Stimulated activated CD4-positive, alpha-beta T cell treated with anti-CD3 and anti-CD28 coated beads, Interleukin-15, amount 100 ng/mL, for 48 hours (primary cell): ENCODE measurements around the gene CDK5R1.

Experiments
- DNase-seq, 2 donors: peaks; one replicate each; pipeline ENCODE4 v3.0.0-alpha.2; 2020; ENCODE audit warnings: low read depth in 2 of 2

The CDK5R1 gene

GRCh38 chr17:32493571-32493970, 6.8 kb downstream of the CDK5R1 start:
- DNase-seq: no peak

DNA sequence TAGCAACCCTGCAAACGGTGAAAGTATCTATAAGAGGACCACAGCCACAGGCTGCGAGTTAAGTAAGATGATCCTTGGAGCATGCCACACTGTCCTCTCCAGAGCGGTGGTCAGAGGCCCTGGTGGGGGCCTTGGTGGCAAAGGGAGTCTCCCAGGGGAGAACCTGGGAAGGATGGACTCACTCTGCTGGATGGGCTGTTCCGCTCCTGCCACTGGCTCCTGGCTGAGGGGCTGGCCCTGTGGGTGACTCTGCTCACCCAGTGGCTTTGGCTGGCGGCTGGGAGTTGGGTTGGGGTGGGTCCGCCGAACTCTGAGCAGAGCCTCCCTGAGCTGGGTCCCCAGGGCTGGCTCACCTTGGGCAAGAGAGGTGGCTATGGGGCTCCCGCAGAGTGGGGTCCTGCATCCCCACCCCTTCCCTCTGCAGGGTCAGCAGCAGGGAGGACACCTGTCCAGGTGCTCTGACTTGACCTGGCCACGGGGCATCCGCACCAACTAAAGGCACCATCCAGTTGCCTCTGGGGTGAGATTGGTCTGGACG, 7.3 kb downstream of the CDK5R1 start:
- DNase-seq: no peak

- DNase-seq: no peak
These were observed 8.0 kb downstream of the CDK5R1 start for GRCh38 chr17:32494621-32495358.

DNA sequence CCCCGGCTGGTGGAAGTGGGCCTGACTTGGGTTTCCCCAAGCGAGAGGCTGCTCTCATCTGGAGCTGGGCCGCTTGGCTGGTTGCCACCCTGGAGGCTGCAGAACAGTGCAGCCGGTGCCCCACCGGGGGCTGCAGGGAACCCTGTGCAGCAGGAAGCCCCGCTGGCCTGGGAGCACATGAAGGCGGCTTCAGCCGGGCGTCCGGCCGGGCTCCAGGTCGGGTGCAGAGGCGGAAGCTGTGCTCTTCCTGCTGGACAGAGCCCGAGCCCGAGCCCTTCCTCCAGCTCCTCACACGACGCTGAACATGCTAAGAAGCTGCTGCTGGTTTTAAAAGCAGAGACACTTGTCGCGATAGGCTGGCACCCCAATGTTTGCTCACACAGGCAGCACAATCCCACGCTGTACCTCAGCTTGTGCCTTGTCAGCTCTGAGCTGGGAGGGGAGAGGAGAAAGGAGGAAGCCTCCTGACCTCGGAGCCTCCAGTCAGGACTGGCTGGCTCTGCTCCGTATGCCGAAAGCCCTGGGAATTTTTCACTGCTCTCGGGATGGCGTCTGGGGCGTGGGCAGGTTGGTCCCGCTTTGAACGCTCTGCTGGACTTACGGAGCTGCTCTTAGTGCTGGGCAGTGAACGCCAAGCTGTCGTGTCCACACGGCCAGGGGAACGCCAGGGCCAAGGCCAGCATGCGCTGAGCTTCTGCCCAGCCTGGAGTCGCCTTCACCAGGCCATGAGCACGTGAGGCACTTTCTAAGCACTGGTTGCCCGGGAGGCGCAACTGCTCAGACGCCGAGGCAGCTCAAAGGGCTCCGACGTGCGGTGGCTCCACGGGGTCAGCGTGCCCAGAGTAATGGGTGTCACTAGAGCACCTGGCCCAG, 8.8 kb downstream of the CDK5R1 start:
- no peak for DNase-seq

GRCh38 chr17:32496395-32497073, 9.7 kb downstream of the CDK5R1 start:
- no peak for DNase-seq

DNA sequence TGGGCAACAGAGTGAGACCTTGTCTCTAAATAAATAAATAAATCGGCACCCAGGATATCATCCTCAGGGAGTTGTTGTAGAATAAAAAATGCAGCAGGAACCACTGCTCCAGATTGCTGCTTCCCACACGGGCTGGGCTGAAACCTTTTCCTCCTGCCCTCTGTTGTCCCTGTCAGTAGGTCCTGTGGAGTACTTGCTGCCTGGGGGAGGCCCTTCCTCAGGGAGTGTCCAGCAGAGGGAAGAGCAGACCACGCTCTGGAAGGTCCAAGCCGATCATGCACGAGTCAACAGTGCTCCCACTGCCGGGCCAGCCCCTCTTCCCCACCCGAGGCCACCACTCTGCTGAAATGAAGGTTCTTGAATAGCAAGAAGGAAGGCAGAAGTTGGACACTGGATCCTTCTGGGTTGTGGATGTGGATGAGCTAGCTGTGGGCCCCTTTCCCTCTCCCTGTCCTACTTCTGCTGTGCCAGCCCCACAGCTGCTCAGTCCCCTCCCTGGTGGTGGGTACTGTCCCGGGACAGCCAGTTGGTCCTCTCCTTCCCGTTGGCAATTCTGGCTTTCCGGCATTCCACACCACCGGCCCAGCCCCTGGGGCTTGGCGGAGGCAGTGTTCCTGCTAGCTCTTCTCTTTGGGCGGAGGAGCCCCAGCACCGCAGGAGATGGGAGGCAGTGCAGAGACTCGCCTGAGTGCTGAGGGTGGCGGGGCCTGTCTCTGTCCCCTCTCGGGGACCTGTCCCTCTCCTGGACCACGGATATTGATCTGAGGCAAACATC, 10.8 kb downstream of the CDK5R1 start:
- DNase-seq: no peak

DNA sequence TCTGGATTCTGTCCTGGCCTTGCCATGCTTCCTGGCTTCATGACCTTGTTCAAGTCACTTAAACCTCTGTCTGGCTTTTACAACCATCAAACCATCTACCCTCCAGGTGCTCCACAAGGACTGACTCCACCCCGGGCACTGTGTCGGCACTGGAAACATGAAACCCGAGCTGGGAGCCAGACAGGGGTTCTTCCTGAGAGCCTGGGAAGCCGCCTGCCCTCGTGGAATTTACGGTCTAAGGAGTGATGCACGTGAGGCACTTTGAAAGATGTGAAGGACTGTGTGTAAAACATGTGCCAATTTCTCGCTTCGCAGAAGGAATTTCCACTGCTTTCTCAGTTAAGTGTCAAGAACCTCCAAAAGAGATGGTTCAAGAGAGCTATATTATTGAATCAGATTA, 11.6 kb downstream of the CDK5R1 start:
- no peak for DNase-seq

DNA sequence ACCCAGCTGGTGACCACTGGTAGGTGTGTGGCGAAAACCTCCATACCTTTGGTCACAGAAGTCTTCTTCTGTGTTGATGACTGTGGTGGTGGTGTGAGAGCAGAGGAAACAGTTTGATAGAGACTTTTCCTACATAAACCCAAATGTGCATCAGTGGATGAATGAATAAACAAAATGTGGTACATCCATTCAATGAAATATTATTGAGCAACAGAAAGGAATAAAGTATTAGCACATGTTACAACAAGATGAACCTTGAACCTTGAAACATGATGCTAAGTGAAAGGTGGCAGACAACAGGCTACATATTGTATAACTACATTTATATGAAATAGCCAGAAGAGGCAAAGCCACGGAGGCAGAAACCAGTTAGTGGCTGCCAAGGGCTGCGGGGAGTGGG, 15.2 kb downstream of the CDK5R1 start:
- DNase-seq: no peak

DNA sequence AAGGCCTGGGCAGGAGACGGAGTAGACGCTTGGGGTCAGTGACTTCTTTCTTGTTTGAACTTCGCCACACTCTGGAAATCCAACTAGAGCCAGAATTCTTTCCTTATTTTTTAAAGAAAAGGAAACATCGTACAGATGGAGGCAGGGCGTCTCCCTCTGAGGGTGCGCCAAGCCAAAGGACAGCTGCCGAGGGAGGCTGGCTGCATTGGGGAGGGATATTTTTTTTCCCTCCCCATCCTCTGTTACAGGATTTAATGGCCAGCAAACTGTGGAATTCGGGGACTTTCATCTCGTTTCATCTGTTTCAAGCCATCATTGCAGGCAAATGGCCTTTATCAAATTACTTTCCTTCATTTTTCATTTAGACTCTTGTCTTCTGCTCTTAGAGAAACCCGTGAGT, 15.9 kb downstream of the CDK5R1 start:
- DNase-seq: no peak

DNA sequence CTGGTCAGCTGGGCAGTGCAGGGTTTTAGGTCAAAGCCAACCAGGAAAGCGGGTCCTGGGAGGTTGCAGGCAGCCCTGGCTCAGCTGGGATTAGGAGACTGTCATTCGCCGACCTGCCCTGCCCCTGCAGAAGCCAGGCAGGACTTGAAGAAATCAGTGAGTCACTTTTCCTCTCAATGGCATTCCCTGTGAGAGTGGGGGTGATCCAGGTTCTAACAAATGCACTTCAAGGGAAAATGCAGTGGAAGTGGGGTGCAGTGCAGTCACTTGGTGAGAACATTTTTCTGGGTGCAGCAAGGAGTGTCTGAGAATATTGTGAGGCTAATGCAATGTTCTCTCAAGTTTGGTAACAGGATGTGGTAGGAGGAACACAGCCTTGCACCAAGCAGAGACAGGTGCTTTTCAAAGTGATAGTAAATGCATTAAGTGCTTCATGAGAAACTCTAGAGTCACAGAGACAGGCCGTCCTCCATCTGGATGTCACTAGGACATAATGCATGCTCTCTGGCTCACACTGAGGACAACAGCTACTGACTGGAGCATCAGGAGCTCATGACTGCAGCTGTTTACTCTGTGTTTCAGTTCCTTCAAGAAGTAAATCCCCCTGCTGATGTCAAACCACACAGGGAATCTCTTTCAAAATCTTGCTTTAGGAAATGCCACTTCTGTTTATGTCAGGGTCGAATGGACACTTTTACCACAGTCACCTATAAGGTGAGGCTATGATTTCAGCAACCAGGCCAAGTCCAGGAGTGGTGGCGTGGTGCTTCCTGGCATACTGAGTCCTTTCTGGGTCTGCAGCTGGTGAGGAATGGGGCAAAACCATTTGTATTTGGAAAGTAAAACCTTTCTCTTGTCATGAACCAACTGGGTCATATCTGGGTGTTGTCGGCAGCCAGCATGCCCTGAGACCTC, 16.7 kb downstream of the CDK5R1 start:
- DNase-seq: no peak

DNA sequence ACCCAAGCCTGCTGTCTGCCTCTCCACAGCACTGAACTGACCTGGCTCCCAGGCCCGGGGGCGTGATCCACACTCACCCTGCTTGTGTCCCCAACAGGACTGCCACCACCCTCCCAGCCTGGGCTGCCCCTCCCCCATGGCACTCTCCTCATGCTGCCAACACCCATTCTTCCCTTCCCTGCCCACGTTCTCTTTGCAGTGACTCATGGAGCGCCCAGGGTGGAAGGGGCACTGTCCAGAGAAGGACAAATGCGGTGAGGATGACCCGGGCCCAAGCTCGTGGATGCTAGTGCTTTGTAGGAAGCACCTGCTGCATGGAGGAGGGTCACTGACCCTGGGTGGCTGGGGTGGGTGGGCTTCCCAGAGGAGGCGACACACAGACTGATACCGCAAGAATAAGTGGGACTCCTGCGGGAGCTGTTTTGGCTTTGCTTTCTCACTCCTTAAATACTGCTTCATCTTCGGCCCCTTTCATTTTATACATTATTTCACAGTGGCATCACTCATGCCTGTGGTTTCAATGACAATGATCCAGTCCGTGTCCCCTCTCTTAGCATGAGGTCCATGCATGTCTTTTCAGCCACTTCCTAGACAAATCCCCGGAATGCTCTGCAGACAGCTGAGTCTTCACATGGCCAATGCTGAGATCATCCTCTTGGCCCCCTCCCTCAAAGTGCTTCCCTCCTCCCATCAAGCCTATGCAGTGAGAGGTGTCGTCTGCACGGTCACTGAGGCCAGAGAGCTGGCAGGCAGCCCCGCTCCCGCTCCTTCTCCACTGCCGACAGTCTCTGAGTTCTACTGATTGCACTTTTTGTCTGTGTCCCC, 17.6 kb downstream of the CDK5R1 start:
- DNase-seq: no peak

DNA sequence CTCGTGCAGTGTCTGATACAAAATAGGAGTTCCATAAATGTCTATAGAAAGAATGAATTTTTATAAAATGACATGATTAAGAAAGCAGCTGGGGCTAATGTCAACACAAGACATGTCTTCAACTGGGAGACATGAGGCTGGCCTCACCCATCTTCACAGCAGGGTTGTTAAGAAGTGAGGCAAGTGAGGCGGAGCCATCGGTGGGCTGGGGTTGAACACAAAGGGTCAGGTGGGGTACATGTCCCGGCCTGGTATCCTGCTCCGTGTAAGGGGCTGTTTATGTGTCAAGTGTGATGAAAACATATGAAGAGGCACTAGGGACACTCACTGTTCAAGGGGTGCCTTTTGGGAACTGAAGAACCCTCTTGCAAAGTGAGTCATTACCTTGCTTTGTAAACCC, 22.1 kb downstream of the CDK5R1 start:
- DNase-seq: no peak

- no peak for DNase-seq
These were observed 23.7 kb downstream of the CDK5R1 start for GRCh38 chr17:32510466-32510865.

DNA sequence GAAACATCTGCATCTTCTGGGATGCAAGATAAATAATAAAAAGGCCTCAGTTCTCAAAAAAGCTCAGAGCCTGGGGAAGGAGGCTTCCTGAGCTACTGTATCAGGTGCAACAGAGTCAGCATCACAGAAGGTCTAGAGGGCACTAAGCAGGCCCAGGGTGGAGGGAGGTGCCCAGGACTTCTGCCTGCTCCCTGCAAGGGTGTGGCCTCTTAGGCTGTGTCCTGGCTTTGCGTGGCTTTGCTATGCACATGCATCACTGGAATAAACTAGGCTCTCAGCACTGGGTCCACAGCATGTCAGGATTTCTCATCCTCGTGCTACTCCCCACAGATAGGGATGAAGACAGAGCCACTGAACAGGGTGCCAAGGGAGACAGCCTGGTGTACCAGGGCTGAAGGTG, 25.5 kb downstream of the CDK5R1 start:
- DNase-seq: no peak

DNA sequence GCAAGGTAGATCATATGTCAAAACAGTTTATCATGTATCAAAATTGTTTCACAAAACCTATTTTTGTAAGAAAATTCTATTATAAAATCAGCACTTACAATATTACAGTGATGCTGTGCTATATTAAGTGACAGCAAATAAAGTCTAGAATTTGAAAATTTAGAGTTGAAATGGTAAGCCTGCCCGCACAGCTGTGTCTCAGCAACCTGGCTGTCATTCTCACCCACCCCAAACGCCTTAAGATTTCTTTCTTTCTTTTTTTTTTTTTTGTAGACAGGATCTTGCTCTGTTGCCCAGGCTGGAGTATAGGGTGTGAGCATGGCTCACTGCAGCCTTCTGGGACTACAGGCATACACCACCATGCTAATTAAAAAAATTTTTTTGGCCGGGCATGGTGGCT, 26.8 kb downstream of the CDK5R1 start:
- no peak for DNase-seq

DNA sequence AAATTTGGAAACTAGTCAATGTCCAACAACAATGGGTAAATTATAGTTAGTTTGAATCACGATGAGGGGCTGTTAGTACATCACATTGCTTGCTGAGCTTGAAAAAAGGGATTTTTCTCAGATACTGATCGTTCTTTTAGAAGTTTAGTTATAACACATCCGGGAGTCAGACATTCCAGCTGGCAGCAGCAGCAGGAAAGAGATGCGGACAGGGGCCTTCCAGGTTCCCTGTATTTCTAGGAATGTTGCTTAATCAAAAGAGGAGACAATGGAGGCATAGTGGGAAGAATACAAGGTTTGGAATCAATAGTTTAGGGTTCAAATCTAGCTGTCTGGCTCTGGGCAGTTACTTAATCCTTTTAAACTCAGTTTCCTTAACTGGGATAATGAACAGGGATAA, 27.8 kb downstream of the CDK5R1 start:
- no peak for DNase-seq

DNA sequence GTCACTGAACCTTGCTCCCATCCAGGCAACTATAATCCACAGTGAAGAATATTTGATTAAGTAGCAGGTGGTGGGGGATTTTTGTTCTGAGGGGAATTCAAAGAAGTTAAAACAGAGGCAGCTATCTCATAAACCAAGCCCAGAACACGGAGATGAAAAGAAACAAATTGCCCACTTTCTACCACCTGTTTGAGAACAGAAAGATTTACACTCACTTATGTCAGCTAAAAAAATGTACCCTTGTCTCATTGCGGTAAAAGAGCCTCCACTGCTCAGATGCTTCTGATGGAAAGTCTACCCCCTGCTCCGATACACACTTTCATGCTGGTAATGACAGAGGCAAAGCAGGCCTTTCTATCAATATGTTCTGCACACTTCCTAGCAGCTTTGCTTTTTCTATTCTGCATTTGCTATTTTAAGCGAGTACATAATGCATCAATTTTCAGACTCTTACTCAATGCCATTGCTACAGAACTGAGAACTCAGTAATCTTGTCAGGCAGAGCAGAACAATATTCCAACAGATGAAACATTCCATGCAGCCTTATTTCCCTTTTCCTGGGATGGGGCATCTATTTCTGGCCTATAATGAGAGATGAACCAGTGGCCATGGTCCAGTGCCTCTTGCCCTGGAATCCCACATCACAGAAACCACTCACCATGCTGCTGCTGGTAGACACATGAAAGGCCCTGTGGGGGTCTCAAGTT, 29.0 kb downstream of the CDK5R1 start:
- no peak for DNase-seq

- DNase-seq: no peak
These were observed 29.7 kb downstream of the CDK5R1 start for GRCh38 chr17:32516450-32516849.
